ENCODE results near the gene SIGLEC9.

DNA sequence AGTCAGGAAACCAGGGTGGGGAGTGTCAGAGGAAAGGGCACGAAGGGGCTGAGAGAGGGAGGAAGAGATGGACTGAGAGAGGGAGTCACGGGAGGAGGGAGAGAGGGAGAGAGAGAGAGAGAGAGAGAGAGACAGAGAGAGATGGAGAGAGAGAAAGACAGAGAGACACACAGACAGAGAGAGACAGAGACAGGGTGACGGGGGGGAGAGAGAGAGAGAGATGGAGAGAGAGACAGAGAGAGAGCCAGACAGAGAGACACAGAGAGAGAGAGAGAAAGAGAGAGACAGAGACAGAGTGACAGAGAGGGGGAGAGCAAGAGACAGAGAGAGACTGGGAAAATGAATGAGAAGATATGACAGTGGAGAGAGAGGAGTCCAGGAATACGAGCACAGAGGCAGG lies 41.5 kb upstream of the SIGLEC9 start:
- TF ChIP-seq, protein P1, sequence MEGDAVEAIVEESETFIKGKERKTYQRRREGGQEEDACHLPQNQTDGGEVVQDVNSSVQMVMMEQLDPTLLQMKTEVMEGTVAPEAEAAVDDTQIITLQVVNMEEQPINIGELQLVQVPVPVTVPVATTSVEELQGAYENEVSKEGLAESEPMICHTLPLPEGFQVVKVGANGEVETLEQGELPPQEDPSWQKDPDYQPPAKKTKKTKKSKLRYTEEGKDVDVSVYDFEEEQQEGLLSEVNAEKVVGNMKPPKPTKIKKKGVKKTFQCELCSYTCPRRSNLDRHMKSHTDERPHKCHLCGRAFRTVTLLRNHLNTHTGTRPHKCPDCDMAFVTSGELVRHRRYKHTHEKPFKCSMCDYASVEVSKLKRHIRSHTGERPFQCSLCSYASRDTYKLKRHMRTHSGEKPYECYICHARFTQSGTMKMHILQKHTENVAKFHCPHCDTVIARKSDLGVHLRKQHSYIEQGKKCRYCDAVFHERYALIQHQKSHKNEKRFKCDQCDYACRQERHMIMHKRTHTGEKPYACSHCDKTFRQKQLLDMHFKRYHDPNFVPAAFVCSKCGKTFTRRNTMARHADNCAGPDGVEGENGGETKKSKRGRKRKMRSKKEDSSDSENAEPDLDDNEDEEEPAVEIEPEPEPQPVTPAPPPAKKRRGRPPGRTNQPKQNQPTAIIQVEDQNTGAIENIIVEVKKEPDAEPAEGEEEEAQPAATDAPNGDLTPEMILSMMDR (IDR thresholded peaks at IDR 0.05), result no peak
- TF ChIP-seq POLR2A (IDR thresholded peaks at IDR 0.05), result no peak
